ENCODE data around the gene WNK1. TPM values are rescaled to one million over a fixed set of nuclear protein-coding genes. Genes with fewer than 3 reads are reported as not detected.

The WNK1 gene
- total RNA-seq, 3 donors from 2014 or later: 173 to 192 (median 176) TPM

GRCh38 chr12:730550-730949, 21.8 kb upstream of the WNK1 start:
- no peak for DNase-seq (ENCODE audit: low spot score in 2 of 2)
- no peak for TF ChIP-seq POLR2A (IDR thresholded peaks at IDR 0.05)
- TF ChIP-seq, protein P1, sequence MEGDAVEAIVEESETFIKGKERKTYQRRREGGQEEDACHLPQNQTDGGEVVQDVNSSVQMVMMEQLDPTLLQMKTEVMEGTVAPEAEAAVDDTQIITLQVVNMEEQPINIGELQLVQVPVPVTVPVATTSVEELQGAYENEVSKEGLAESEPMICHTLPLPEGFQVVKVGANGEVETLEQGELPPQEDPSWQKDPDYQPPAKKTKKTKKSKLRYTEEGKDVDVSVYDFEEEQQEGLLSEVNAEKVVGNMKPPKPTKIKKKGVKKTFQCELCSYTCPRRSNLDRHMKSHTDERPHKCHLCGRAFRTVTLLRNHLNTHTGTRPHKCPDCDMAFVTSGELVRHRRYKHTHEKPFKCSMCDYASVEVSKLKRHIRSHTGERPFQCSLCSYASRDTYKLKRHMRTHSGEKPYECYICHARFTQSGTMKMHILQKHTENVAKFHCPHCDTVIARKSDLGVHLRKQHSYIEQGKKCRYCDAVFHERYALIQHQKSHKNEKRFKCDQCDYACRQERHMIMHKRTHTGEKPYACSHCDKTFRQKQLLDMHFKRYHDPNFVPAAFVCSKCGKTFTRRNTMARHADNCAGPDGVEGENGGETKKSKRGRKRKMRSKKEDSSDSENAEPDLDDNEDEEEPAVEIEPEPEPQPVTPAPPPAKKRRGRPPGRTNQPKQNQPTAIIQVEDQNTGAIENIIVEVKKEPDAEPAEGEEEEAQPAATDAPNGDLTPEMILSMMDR (IDR thresholded peaks at IDR 0.05): no peak
- no peak for TF ChIP-seq POLR2AphosphoS5 (IDR thresholded peaks at IDR 0.05)
- Histone ChIP-seq H3K27me3 (no peaks in the 10 kb centered on the region), H3K4me3 (no peak overlapping the region), H3K9me3 (no peaks in the 10 kb centered on the region), H3K27ac (no peak overlapping the region), H3K36me3 (no peaks in the 10 kb centered on the region), H3K4me1 (no peaks in the 10 kb centered on the region)
- intact Hi-C loops (cut with DNase I; ENCODE audit: low total_unique reads): no loop called here

DNA sequence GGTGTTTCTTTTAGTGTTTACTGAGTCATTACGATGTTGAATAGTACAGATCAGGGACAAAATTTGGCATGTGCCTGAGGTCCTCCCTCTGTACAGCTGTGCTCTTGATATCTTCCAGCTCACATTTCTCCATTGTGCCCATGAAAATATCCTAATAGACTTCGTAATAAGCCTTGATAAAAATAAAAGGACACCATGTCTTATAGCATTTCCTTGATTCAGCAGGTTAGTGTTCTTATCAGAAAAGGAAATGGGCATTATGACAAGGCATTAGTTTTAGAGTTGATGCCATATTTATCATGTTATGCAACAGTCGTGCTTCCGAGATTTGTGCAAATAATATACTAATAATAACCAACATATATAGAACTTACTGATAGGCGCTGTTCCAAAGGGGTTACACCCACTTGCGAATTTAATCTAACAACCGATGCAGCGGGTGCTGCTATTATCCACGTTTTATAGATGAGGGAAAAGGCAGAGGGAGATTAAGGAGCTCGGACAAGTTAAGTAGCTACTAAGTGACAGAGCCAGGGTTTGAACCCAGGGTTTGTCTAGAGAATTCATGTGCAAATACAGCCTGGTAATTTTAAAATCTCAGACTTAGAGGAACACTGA, 15.1 kb upstream of the WNK1 start:
- TF ChIP-seq, protein P1 (IDR thresholded peaks at IDR 0.05): no peak
- TF ChIP-seq POLR2A (IDR thresholded peaks at IDR 0.05) (no peak), POLR2AphosphoS5 (IDR thresholded peaks at IDR 0.05) (no peak)
- Histone ChIP-seq H3K4me3 (no peak overlapping the region), H3K27ac (peak overlapping the region in 1 of 2 donors; percentile 21), H3K4me1 (no peaks in the 10 kb centered on the region), H3K36me3 (no peaks in the 10 kb centered on the region), H3K9me3 (no peaks in the 10 kb centered on the region), H3K27me3 (no peaks in the 10 kb centered on the region)
- intact Hi-C loops (cut with DNase I; ENCODE audit: low total_unique reads): no loop called here
- no peak for DNase-seq (ENCODE audit: low spot score in 2 of 2)

GRCh38 chr12:738712-739111, 13.7 kb upstream of the WNK1 start:
- intact Hi-C loops (cut with DNase I; ENCODE audit: low total_unique reads): no loop called here
- no peaks in the 10 kb centered on the region for H3K9me3 ChIP-seq
- no peak for DNase-seq (ENCODE audit: low spot score in 2 of 2)
- no peaks in the 10 kb centered on the region for H3K36me3 ChIP-seq
- TF ChIP-seq, protein P1 (IDR thresholded peaks at IDR 0.05): no peak
- TF ChIP-seq POLR2A (IDR thresholded peaks at IDR 0.05): no peak
- no peak for TF ChIP-seq POLR2AphosphoS5 (IDR thresholded peaks at IDR 0.05)
- no peaks in the 10 kb centered on the region for H3K27me3 ChIP-seq
- no peaks in the 10 kb centered on the region for H3K4me1 ChIP-seq
- H3K27ac ChIP-seq: no peak overlapping the region
- H3K4me3 ChIP-seq: no peak overlapping the region

GRCh38 chr12:739349-739748, 13.0 kb upstream of the WNK1 start:
- DNase-seq (ENCODE audit: low spot score in 2 of 2): no peak
- intact Hi-C loops (cut with DNase I; ENCODE audit: low total_unique reads): no loop called here
- Histone ChIP-seq H3K36me3 (no peaks in the 10 kb centered on the region), H3K27ac (no peak overlapping the region), H3K4me1 (no peaks in the 10 kb centered on the region), H3K4me3 (no peak overlapping the region), H3K9me3 (no peaks in the 10 kb centered on the region), H3K27me3 (no peaks in the 10 kb centered on the region)
- no peak for TF ChIP-seq POLR2AphosphoS5 (IDR thresholded peaks at IDR 0.05)
- TF ChIP-seq, protein P1 (IDR thresholded peaks at IDR 0.05): no peak
- no peak for TF ChIP-seq POLR2A (IDR thresholded peaks at IDR 0.05)

DNA sequence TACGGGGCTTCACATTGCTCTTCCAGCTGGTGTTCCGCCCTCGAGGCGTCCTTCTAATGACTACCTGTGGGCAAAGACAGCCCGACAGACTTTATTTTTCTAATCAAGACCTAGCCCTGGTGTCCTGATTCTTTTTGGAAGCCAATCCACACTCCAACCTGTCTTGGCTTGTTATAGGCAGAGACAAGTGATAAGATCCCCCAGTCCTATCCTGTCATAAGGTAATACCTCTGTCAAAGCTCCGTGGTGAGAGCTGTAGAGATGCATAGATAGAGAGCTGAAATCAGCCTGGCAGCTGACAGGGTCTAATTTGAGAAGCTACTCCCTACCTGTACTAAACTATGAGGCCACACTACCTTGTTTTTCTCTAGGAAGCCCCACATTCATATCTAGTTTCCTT, 11.5 kb upstream of the WNK1 start:
- intact Hi-C loops (cut with DNase I; ENCODE audit: low total_unique reads): no loop called here
- Histone ChIP-seq H3K27me3 (no peaks in the 10 kb centered on the region), H3K4me3 (no peak overlapping the region), H3K27ac (no peak overlapping the region), H3K4me1 (no peaks in the 10 kb centered on the region), H3K36me3 (no peaks in the 10 kb centered on the region), H3K9me3 (no peaks in the 10 kb centered on the region)
- DNase-seq (ENCODE audit: low spot score in 2 of 2): no peak
- no peak for TF ChIP-seq POLR2AphosphoS5 (IDR thresholded peaks at IDR 0.05)

Measured in breast epithelium (tissue), 4 donors.